Measurements from ENCODE around the gene KLHL22. TPM values are rescaled to one million over a fixed set of nuclear protein-coding genes. Genes with fewer than 3 reads are reported as not detected.
"Not testable (repeated sequence)": the region's sequence is repeated elsewhere in the genome, so short reads cannot be mapped to it uniquely, and the experiment has no call there.

Gene KLHL22
- total RNA-seq, 1 experiment from 2014 or later = 20.0 TPM

GRCh38 chr22:20542055-20542454, 46.5 kb upstream of the KLHL22 start:
- Histone ChIP-seq H3F3A (ENCODE audit: insufficient read depth, low read depth) (no peaks in the 10 kb centered on the region), H2AFZ (no peak overlapping the region), H3K27me3 (ENCODE audit: insufficient read depth, low read depth) (no peaks in the 10 kb centered on the region), H3K9me2 (ENCODE audit: insufficient read depth) (no peaks in the 10 kb centered on the region), H3K27ac (no peak overlapping the region), H3K36me3 (ENCODE audit: low read depth) (peaks cover 5% of the 10 kb centered on the region; the same call in 1 of the 2 replicates), H3K4me3 (no peak overlapping the region), H3K9me3 (ENCODE audit: insufficient read depth, low read depth) (no peaks in the 10 kb centered on the region), H4K20me1 (ENCODE audit: insufficient read depth) (peaks cover 2% of the 10 kb centered on the region), H3K4me2 (no peak overlapping the region), H3K79me2 (ENCODE audit: low read depth) (peaks cover 31% of the 10 kb centered on the region), H3K4me1 (replicated peaks; ENCODE audit: insufficient read depth) (no peaks in the 10 kb centered on the region)
- CTCF ChIA-PET = no interaction called here
- DNase-seq = no peak
- intact Hi-C loops (cut with micrococcal nuclease; ENCODE audit: unreplicated experiment) = no loop called here
- TF ChIP-seq EZH2 (IDR thresholded peaks at IDR 0.05; ENCODE audit: low read depth) = no peak
- no peak for TF ChIP-seq CTCF (conservative IDR thresholded peaks at IDR 0.05)
- no TSS peak for BruUV-seq (replicated peaks)
- POLR2A ChIA-PET (ENCODE audit: unreplicated experiment) = no interaction called here

- H3K27me3 ChIP-seq (ENCODE audit: insufficient read depth, low read depth); H4K20me1 ChIP-seq (ENCODE audit: insufficient read depth); BruUV-seq (replicated peaks); H2AFZ ChIP-seq; H3K4me1 ChIP-seq (replicated peaks; ENCODE audit: insufficient read depth); DNase-seq; H3K27ac ChIP-seq; H3F3A ChIP-seq (ENCODE audit: insufficient read depth, low read depth); H3K9me3 ChIP-seq (ENCODE audit: insufficient read depth, low read depth); H3K36me3 ChIP-seq (ENCODE audit: low read depth); POLR2A ChIA-PET (ENCODE audit: unreplicated experiment); H3K4me3 ChIP-seq; H3K4me2 ChIP-seq; intact Hi-C loops (cut with micrococcal nuclease; ENCODE audit: unreplicated experiment); H3K9me2 ChIP-seq (ENCODE audit: insufficient read depth): not testable (repeated sequence)
- peaks cover 34% of the 10 kb centered on the region for H3K79me2 ChIP-seq (ENCODE audit: low read depth)
- CTCF ChIA-PET = interaction anchor here (0.6 to 0.7 kb wide), 2 partner anchors 32 to 121 kb away, joined by 3 to 10 read pairs; no protein-coding TSS in a partner anchor
Observed at GRCh38 chr22:20538875-20539274, 43.3 kb upstream of the KLHL22 start.

GRCh38 chr22:20537983-20538382, 42.4 kb upstream of the KLHL22 start:
- H3K4me2 ChIP-seq = no peak overlapping the region
- H3K36me3 ChIP-seq (ENCODE audit: low read depth) = peaks cover 5% of the 10 kb centered on the region; the same call in 1 of the 2 replicates
- H4K20me1 ChIP-seq (ENCODE audit: insufficient read depth) = no peaks in the 10 kb centered on the region; the same call in 1 of the 2 replicates
- no peak overlapping the region for H3K4me3 ChIP-seq
- no peaks in the 10 kb centered on the region for H3K9me3 ChIP-seq (ENCODE audit: insufficient read depth, low read depth)
- intact Hi-C loops (cut with micrococcal nuclease; ENCODE audit: unreplicated experiment) = no loop called here
- DNase-seq = no peak
- peaks cover 3% of the 10 kb centered on the region; the same call in 1 of the 2 replicates for H3K4me1 ChIP-seq (replicated peaks; ENCODE audit: insufficient read depth)
- H3F3A ChIP-seq (ENCODE audit: insufficient read depth, low read depth) = no peaks in the 10 kb centered on the region; the same call in 1 of the 2 replicates
- H3K27me3 ChIP-seq (ENCODE audit: insufficient read depth, low read depth) = no peaks in the 10 kb centered on the region
- no TSS peak for BruUV-seq (replicated peaks)
- no peak for TF ChIP-seq CTCF (conservative IDR thresholded peaks at IDR 0.05)
- TF ChIP-seq EZH2 (IDR thresholded peaks at IDR 0.05; ENCODE audit: low read depth) = no peak
- H3K79me2 ChIP-seq (ENCODE audit: low read depth) = peaks cover 41% of the 10 kb centered on the region
- H3K9me2 ChIP-seq (ENCODE audit: insufficient read depth) = no peaks in the 10 kb centered on the region
- CTCF ChIA-PET = no interaction called here
- POLR2A ChIA-PET (ENCODE audit: unreplicated experiment) = no interaction called here
- H3K27ac ChIP-seq = no peak overlapping the region
- H2AFZ ChIP-seq = no peak overlapping the region

- no peaks in the 10 kb centered on the region for H3K27me3 ChIP-seq (ENCODE audit: insufficient read depth, low read depth)
- H2AFZ ChIP-seq = no peak overlapping the region
- H3F3A ChIP-seq (ENCODE audit: insufficient read depth, low read depth) = peaks cover 4% of the 10 kb centered on the region; the same call in 1 of the 2 replicates
- H3K27ac ChIP-seq = no peak overlapping the region
- ChIA-PET POLR2A (ENCODE audit: unreplicated experiment) (no interaction called here), CTCF (no interaction called here)
- TF ChIP-seq CTCF (conservative IDR thresholded peaks at IDR 0.05) (no peak), EZH2 (IDR thresholded peaks at IDR 0.05; ENCODE audit: low read depth) (no peak)
- H3K4me3 ChIP-seq = no peak overlapping the region
- no TSS peak for BruUV-seq (replicated peaks)
- H4K20me1 ChIP-seq (ENCODE audit: insufficient read depth) = no peaks in the 10 kb centered on the region; the same call in 1 of the 2 replicates
- no peaks in the 10 kb centered on the region for H3K9me2 ChIP-seq (ENCODE audit: insufficient read depth)
- no peak overlapping the region for H3K4me2 ChIP-seq
- DNase-seq = no peak
- H3K9me3 ChIP-seq (ENCODE audit: insufficient read depth, low read depth) = no peaks in the 10 kb centered on the region
- intact Hi-C loops (cut with micrococcal nuclease; ENCODE audit: unreplicated experiment) = no loop called here
- H3K79me2 ChIP-seq (ENCODE audit: low read depth) = peaks cover 47% of the 10 kb centered on the region
- H3K36me3 ChIP-seq (ENCODE audit: low read depth) = peaks cover 5% of the 10 kb centered on the region; the same call in 1 of the 2 replicates
- H3K4me1 ChIP-seq (replicated peaks; ENCODE audit: insufficient read depth) = peaks cover 10% of the 10 kb centered on the region
Observed at GRCh38 chr22:20537325-20537756, 41.7 kb upstream of the KLHL22 start.

Measured in PC-9 (cell line).